GM18507 (cell line): ENCODE data around the gene ANKRD16.
"Not testable (repeated sequence)": the region's sequence is repeated elsewhere in the genome, so short reads cannot be mapped to it uniquely, and the experiment has no call there.

Experiments used
- DNase-seq: peaks from one replicate; pipeline ENCODE4 v3.0.0; 2011; ENCODE audit warnings: low read depth; ENCODE audit not compliant: insufficient read length; ENCODE audit errors: extremely low spot score
- FAIRE-seq: peaks from 2 replicates; lab custom pipeline; 2011; peaks lifted over from hg19 to GRCh38; lab: Jason Lieb, UNC

Gene ANKRD16

GRCh38 chr10:5844345-5845055, 45.2 kb downstream of the ANKRD16 start:
- peak; percentile 82 for FAIRE-seq
- no peak for DNase-seq

- DNase-seq (no peak), FAIRE-seq (peak; percentile 60)
These were observed 45.9 kb downstream of the ANKRD16 start for GRCh38 chr10:5843686-5844344.

GRCh38 chr10:5841965-5842364, 47.7 kb downstream of the ANKRD16 start:
- no peak for FAIRE-seq
- DNase-seq: no peak

GRCh38 chr10:5840314-5841307, 49.1 kb downstream of the ANKRD16 start:
- peak; percentile 96 for FAIRE-seq
- peak; percentile 69 for DNase-seq

- DNase-seq, FAIRE-seq: not testable (repeated sequence)
These were observed 53.5 kb downstream of the ANKRD16 start for GRCh38 chr10:5836181-5836580.

GRCh38 chr10:5835446-5836095, 54.1 kb downstream of the ANKRD16 start:
- no peak for FAIRE-seq
- DNase-seq: no peak

- no peak for FAIRE-seq
- DNase-seq: no peak
These were observed 55.9 kb downstream of the ANKRD16 start for GRCh38 chr10:5833814-5834213.

GRCh38 chr10:5832946-5833345, 56.7 kb downstream of the ANKRD16 start:
- no peak for DNase-seq
- FAIRE-seq: no peak

GRCh38 chr10:5831446-5831782, 58.3 kb downstream of the ANKRD16 start:
- FAIRE-seq (no peak), DNase-seq (no peak)

- DNase-seq (no peak), FAIRE-seq (peak; percentile 48)
These were observed 58.9 kb downstream of the ANKRD16 start for GRCh38 chr10:5830629-5831445.

- no peak for DNase-seq
- FAIRE-seq: no peak
These were observed 60.4 kb downstream of the ANKRD16 start for GRCh38 chr10:5829267-5829666.

- no peak for FAIRE-seq
These were observed 61.0 kb downstream of the ANKRD16 start for GRCh38 chr10:5828725-5829124.

GRCh38 chr10:5827841-5828240, 61.9 kb downstream of the ANKRD16 start:
- DNase-seq: no peak
- FAIRE-seq: no peak

More at GRCh38 chr10:5828725-5829124, 61.0 kb downstream of the ANKRD16 start:
- DNase-seq: no peak

- FAIRE-seq: not testable (repeated sequence)
These were observed 63.2 kb downstream of the ANKRD16 start for GRCh38 chr10:5826511-5826910.

GRCh38 chr10:5818894-5819293, 70.8 kb downstream of the ANKRD16 start:
- no peak for DNase-seq
- peak; percentile 71 for FAIRE-seq

More at GRCh38 chr10:5826511-5826910, 63.2 kb downstream of the ANKRD16 start:
- DNase-seq: not testable (repeated sequence)

- FAIRE-seq: no peak
- no peak for DNase-seq
These were observed 71.7 kb downstream of the ANKRD16 start for GRCh38 chr10:5818048-5818331.

GRCh38 chr10:5817322-5818047, 72.2 kb downstream of the ANKRD16 start:
- DNase-seq (no peak), FAIRE-seq (peak; percentile 83)

GRCh38 chr10:5816170-5816569, 73.5 kb downstream of the ANKRD16 start:
- FAIRE-seq (peak; percentile 77), DNase-seq (no peak)
